Keratinocyte (primary cell): ENCODE data around the gene HMCES. TPM values are rescaled to one million over a fixed set of nuclear protein-coding genes. Genes with fewer than 3 reads are reported as not detected.

Experiments used
- DNase-seq: peaks from one replicate; pipeline ENCODE4 v3.0.0-alpha.2; 2011; ENCODE audit warnings: low read depth, missing footprints, low spot score
- FAIRE-seq: peaks from 2 replicates; lab custom pipeline; 2011; peaks lifted over from hg19 to GRCh38; lab: Jason Lieb, UNC
- H2AFZ ChIP-seq: 2 replicates; pipeline ENCODE4 v1.6.0; 2012; ENCODE audit warnings: low read length, control low read depth, inconsistent platforms; ENCODE audit not compliant: control insufficient read depth
- H3K27ac ChIP-seq: 2 replicates; pipeline ENCODE4 v1.5.1; 2011; ENCODE audit warnings: low read length; ENCODE audit not compliant: control insufficient read depth, insufficient read depth
- H3K27me3 ChIP-seq: 3 replicates; pipeline ENCODE4 v1.6.0; 2011; ENCODE audit warnings: low read length; ENCODE audit not compliant: control insufficient read depth, insufficient read depth; ENCODE audit errors: extremely low read depth
- H3K36me3 ChIP-seq, 2 experiments: 2 replicates in 1 of 2; 3 replicates in 1 of 2; pipeline ENCODE4 v1.5.1; 2011; ENCODE audit warnings: low read length in 2 of 2, mild to moderate bottlenecking in 1 of 2; ENCODE audit not compliant: control insufficient read depth in 2 of 2, insufficient read depth in 2 of 2; ENCODE audit errors: extremely low read depth in 1 of 2
- H3K4me1 ChIP-seq: 3 replicates; pipeline ENCODE4 v1.5.1; 2011; ENCODE audit warnings: low read length; ENCODE audit not compliant: control insufficient read depth, insufficient read depth; ENCODE audit errors: extremely low read depth
- H3K4me2 ChIP-seq: 3 replicates; pipeline ENCODE4 v1.6.0; 2011; ENCODE audit warnings: low read depth, low read length; ENCODE audit not compliant: control insufficient read depth, insufficient read depth; ENCODE audit errors: extremely low read depth
- H3K4me3 ChIP-seq, 3 experiments: fragments of 200-600 bp in 1 of 3; sonication (generic) in 1 of 3; 2 replicates in 2 of 3; 3 replicates in 1 of 3; pipeline ENCODE4 v1.5.1; 2011 to 2016; ENCODE audit warnings: low read length in 3 of 3, mild to moderate bottlenecking in 3 of 3, control low read depth in 2 of 3, inconsistent platforms in 1 of 3, low read depth in 1 of 3, mixed read lengths in 1 of 3, mixed run types in 1 of 3, moderate library complexity in 1 of 3; ENCODE audit not compliant: control insufficient read depth in 2 of 3, insufficient read depth in 2 of 3; ENCODE audit errors: extremely low read depth in 1 of 3
- H3K79me2 ChIP-seq: 2 replicates; pipeline ENCODE4 v1.6.0; 2012; ENCODE audit warnings: low read length; ENCODE audit not compliant: control insufficient read depth, insufficient read depth
- H3K9ac ChIP-seq: 3 replicates; pipeline ENCODE4 v1.6.0; 2011; ENCODE audit warnings: low read length; ENCODE audit not compliant: control insufficient read depth, insufficient read depth; ENCODE audit errors: extremely low read depth
- H3K9me1 ChIP-seq: 3 replicates; pipeline ENCODE4 v1.6.0; 2011; ENCODE audit warnings: low read length; ENCODE audit not compliant: control insufficient read depth, insufficient read depth; ENCODE audit errors: extremely low read depth
- H3K9me3 ChIP-seq: 2 replicates; pipeline ENCODE4 v1.5.1; 2012; ENCODE audit warnings: low read depth, low read length; ENCODE audit not compliant: control insufficient read depth
- H4K20me1 ChIP-seq: 3 replicates; pipeline ENCODE4 v1.6.0; 2011; ENCODE audit warnings: low read length; ENCODE audit not compliant: control insufficient read depth, insufficient read depth; ENCODE audit errors: extremely low read depth
- CTCF ChIP-seq, 3 experiments: IDR thresholded peaks in 1 of 3; conservative IDR thresholded peaks in 1 of 3; optimal IDR thresholded peaks in 1 of 3; 2 replicates in 2 of 3; 3 replicates in 1 of 3; pipeline versions ENCODE3 to v1.5.1; 2011; ENCODE audit warnings: low read length in 3 of 3, mild to moderate bottlenecking in 3 of 3, moderate library complexity in 2 of 3, control low read depth in 1 of 3, inconsistent platforms in 1 of 3; ENCODE audit not compliant: insufficient read depth in 2 of 3; ENCODE audit errors: extremely low read depth in 1 of 3
- EZH2 ChIP-seq: IDR thresholded peaks from one replicate; pipeline ENCODE4 v1.6.1; 2012; ENCODE audit warnings: inconsistent platforms, mild to moderate bottlenecking, low read length, moderate library complexity
- dilution Hi-C: fragments of 300-500 bp; cut with MboI; formaldehyde crosslinking; loops from one replicate; pipeline ENCODE4 v1.7.0; 2020; ENCODE audit warnings: low sequenced_read_pairs; ENCODE audit not compliant: extremely low pct_ligation_motif_present
- polyA plus RNA-seq, 5 experiments: library from polyadenylated mRNA; depleted of rRNA in 3 of 5; stranded (reverse) in 3 of 5; stranded (forward) in 1 of 5; unstranded in 1 of 5; fragments of >200 nt; gene quantifications; 1 replicate in 1 of 5; 2 replicates in 3 of 5; 3 replicates in 1 of 5; pipeline versions ENCODE4 v1.2.1 to v1.2.3, GENCODE V29; 2011 to 2012; ENCODE audit warnings: missing spikeins in 2 of 5, low read depth in 1 of 5, low replicate concordance in 1 of 5

The HMCES gene
- polyA plus RNA-seq, 1 donor (not counting 4 experiments of a cell fraction or from before 2014, with no cell fraction given), result 54.6 TPM

- Histone ChIP-seq H3K4me3 (no peak overlapping the region), H2AFZ (no peak overlapping the region), H3K36me3 (peaks cover 51 to 62% of the 10 kb centered on the region in 2 experiments), H3K4me1 (no peaks in the 10 kb centered on the region), H4K20me1 (peaks cover 2% of the 10 kb centered on the region), H3K9me1 (no peaks in the 10 kb centered on the region), H3K9ac (no peak overlapping the region), H3K9me3 (no peaks in the 10 kb centered on the region), H3K27me3 (no peaks in the 10 kb centered on the region), H3K27ac (no peak overlapping the region), H3K79me2 (peaks cover 8% of the 10 kb centered on the region), H3K4me2 (no peak overlapping the region)
- DNase-seq (no peak), FAIRE-seq (no peak)
- dilution Hi-C loops, result no loop called here
- TF ChIP-seq EZH2, result no peak
- no peak for TF ChIP-seq CTCF (optimal IDR thresholded peaks at IDR 0.05 in 1 of 3, IDR thresholded peaks at IDR 0.05 in 1 of 3, conservative IDR thresholded peaks at IDR 0.05 in 1 of 3; ENCODE audit: extremely low read depth in 1 of 3, insufficient read depth in 2 of 3, low read length in 3 of 3)
Observed at GRCh38 chr3:129257609-129258008, 21.1 kb upstream of the HMCES start.

GRCh38 chr3:129259612-129260477 is 18.8 kb upstream of the HMCES start:
- H2AFZ ChIP-seq, result no peak overlapping the region
- no peak overlapping the region for H3K4me3 ChIP-seq
- no peaks in the 10 kb centered on the region for H3K4me1 ChIP-seq
- H3K79me2 ChIP-seq, result peaks cover 2% of the 10 kb centered on the region
- TF ChIP-seq EZH2 (no peak), CTCF (optimal IDR thresholded peaks at IDR 0.05 in 1 of 3, IDR thresholded peaks at IDR 0.05 in 1 of 3, conservative IDR thresholded peaks at IDR 0.05 in 1 of 3; ENCODE audit: extremely low read depth in 1 of 3, insufficient read depth in 2 of 3, low read length in 3 of 3) (no peak)
- no peaks in the 10 kb centered on the region for H3K9me1 ChIP-seq
- no peak overlapping the region for H3K4me2 ChIP-seq
- H4K20me1 ChIP-seq, result peaks cover 2% of the 10 kb centered on the region
- no peaks in the 10 kb centered on the region for H3K9me3 ChIP-seq
- DNase-seq, result no peak
- FAIRE-seq, result no peak
- dilution Hi-C loops, result no loop called here
- peaks cover 50 to 54% of the 10 kb centered on the region in 2 experiments for H3K36me3 ChIP-seq
- no peaks in the 10 kb centered on the region for H3K27me3 ChIP-seq
- H3K9ac ChIP-seq, result no peak overlapping the region
- no peak overlapping the region for H3K27ac ChIP-seq
